Suprapubic skin (tissue), 4 donors: ENCODE data around the gene NR2E1. TPM values are rescaled to one million over a fixed set of nuclear protein-coding genes. Genes with fewer than 3 reads are reported as not detected.
A peak's percentile ranks its signal among the peaks of the same experiment; 100 is the strongest.

ENCODE experiments used
- DNase-seq, 2 donors: peaks; one replicate each; pipeline ENCODE4 v3.0.0-alpha.2; 2019; ENCODE audit warnings: low spot score in 2 of 2
- H3K27ac ChIP-seq: fragments of 200-600 bp; sonication (generic); one replicate; pipeline ENCODE4 v1.5.1; 2019
- H3K27me3 ChIP-seq: fragments of 200-600 bp; sonication (generic); one replicate; pipeline ENCODE4 v1.5.1; 2019
- H3K36me3 ChIP-seq: fragments of 200-600 bp; sonication (generic); one replicate; pipeline ENCODE4 v1.5.1; 2019
- H3K4me1 ChIP-seq: fragments of 200-600 bp; sonication (generic); one replicate; pipeline ENCODE4 v1.5.1; 2019
- H3K4me3 ChIP-seq: fragments of 200-600 bp; sonication (generic); one replicate; pipeline ENCODE4 v1.5.1; 2019; ENCODE audit warnings: mild to moderate bottlenecking
- H3K9me3 ChIP-seq: fragments of 200-600 bp; sonication (generic); one replicate; pipeline ENCODE4 v1.5.1; 2019
- CTCF ChIP-seq, 2 donors: fragments of 200-600 bp in 1 of 2; fragments of 450-650 bp in 1 of 2; sonication (generic) in 1 of 2; IDR thresholded peaks; one replicate each; pipeline ENCODE4 v1.5.1; 2016 to 2019; ENCODE audit warnings: antibody characterized with exemption in 2 of 2, mild to moderate bottlenecking in 1 of 2, moderate library complexity in 1 of 2
- EP300 ChIP-seq: sonication (generic); formaldehyde crosslinking; IDR thresholded peaks from one replicate; pipeline ENCODE4 v1.6.1; 2017; ENCODE audit warnings: antibody characterized with exemption
- POLR2A ChIP-seq, 2 donors: fragments of 450-650 bp; IDR thresholded peaks; one replicate each; pipeline ENCODE4 v1.6.1; 2017; ENCODE audit warnings: antibody characterized with exemption in 2 of 2, mild to moderate bottlenecking in 2 of 2, moderate library complexity in 2 of 2
- POLR2AphosphoS5 ChIP-seq, 3 donors: sonication (generic); formaldehyde crosslinking; IDR thresholded peaks; one replicate each; pipeline ENCODE4 v1.6.1; 2017; ENCODE audit warnings: antibody characterized with exemption in 3 of 3
- WGBS: methylation state at CpG from one replicate; pipeline ENCODE4 v1.1.5; 2018; 5-methylcytosine and 5-hydroxymethylcytosine counted together
- total RNA-seq, 4 donors: library from RNA; depleted of rRNA; stranded (reverse); fragments of >200 nt; gene quantifications; one replicate each; pipeline ENCODE4 v1.1.0, GENCODE V29; 2016

NR2E1 gene
- total RNA-seq, 4 donors from 2014 or later: 0.38 TPM; not detected in 3

- DNase-seq: no peak
- H3K27ac ChIP-seq: no peak overlapping the region
- H3K4me1 ChIP-seq: peaks cover 60% of the 10 kb centered on the region
- TF ChIP-seq POLR2A (IDR thresholded peaks at IDR 0.05) (no peak), EP300 (no peak), CTCF (IDR thresholded peaks at IDR 0.05) (no peak), POLR2AphosphoS5 (IDR thresholded peaks at IDR 0.05) (no peak)
- H3K27me3 ChIP-seq: peaks cover 99% of the 10 kb centered on the region
- H3K4me3 ChIP-seq: peak overlapping the region; percentile 38
- no peaks in the 10 kb centered on the region for H3K9me3 ChIP-seq
- WGBS: 9% methylated on average over 48 of the region's 55 CpGs
- no peaks in the 10 kb centered on the region for H3K36me3 ChIP-seq
Observed at GRCh38 chr6:108169464-108170331, 3.9 kb downstream of the NR2E1 start.

- no peaks in the 10 kb centered on the region for H3K36me3 ChIP-seq
- H3K4me1 ChIP-seq: peaks cover 57% of the 10 kb centered on the region
- H3K4me3 ChIP-seq: no peak overlapping the region
- no peaks in the 10 kb centered on the region for H3K9me3 ChIP-seq
- WGBS: 32% methylated on average over 31 of the region's 31 CpGs
- TF ChIP-seq POLR2AphosphoS5 (IDR thresholded peaks at IDR 0.05): no peak
- TF ChIP-seq POLR2A (IDR thresholded peaks at IDR 0.05): no peak
- TF ChIP-seq EP300: no peak
- no peak for TF ChIP-seq CTCF (IDR thresholded peaks at IDR 0.05)
- H3K27me3 ChIP-seq: peaks cover 99% of the 10 kb centered on the region
- H3K27ac ChIP-seq: no peak overlapping the region
- DNase-seq: no peak
Observed at GRCh38 chr6:108170332-108171290, 4.8 kb downstream of the NR2E1 start.

- Histone ChIP-seq H3K4me3 (no peak overlapping the region), H3K4me1 (peaks cover 57% of the 10 kb centered on the region), H3K27me3 (peaks cover 99% of the 10 kb centered on the region), H3K36me3 (no peaks in the 10 kb centered on the region), H3K9me3 (no peaks in the 10 kb centered on the region), H3K27ac (no peak overlapping the region)
- no peak for TF ChIP-seq POLR2AphosphoS5 (IDR thresholded peaks at IDR 0.05)
- no peak for TF ChIP-seq CTCF (IDR thresholded peaks at IDR 0.05)
- no peak for TF ChIP-seq POLR2A (IDR thresholded peaks at IDR 0.05)
- TF ChIP-seq EP300: no peak
- 57% methylated on average over 21 of the region's 21 CpGs for WGBS
- no peak for DNase-seq
Observed at GRCh38 chr6:108171291-108171917, 5.6 kb downstream of the NR2E1 start.

GRCh38 chr6:108171918-108172516 is 6.2 kb downstream of the NR2E1 start:
- Histone ChIP-seq H3K9me3 (no peaks in the 10 kb centered on the region), H3K27me3 (peaks cover 99% of the 10 kb centered on the region), H3K4me3 (no peak overlapping the region), H3K27ac (no peak overlapping the region), H3K36me3 (no peaks in the 10 kb centered on the region), H3K4me1 (peaks cover 53% of the 10 kb centered on the region)
- WGBS: 77% methylated on average over 2 of the region's 3 CpGs
- TF ChIP-seq POLR2A (IDR thresholded peaks at IDR 0.05) (no peak), CTCF (IDR thresholded peaks at IDR 0.05) (no peak), EP300 (no peak), POLR2AphosphoS5 (IDR thresholded peaks at IDR 0.05) (no peak)
- DNase-seq: no peak
